Muscle layer of duodenum (tissue), 2 donors: ENCODE results near the gene SIDT1.

Source experiments
- H3K27ac ChIP-seq: one replicate; pipeline ENCODE4 v1.7.0; 2013; ENCODE audit warnings: mild to moderate bottlenecking, low read length
- H3K27me3 ChIP-seq: one replicate; pipeline ENCODE4 v1.7.0; 2013; ENCODE audit warnings: low read depth, mild to moderate bottlenecking, control low read depth, low read length
- H3K36me3 ChIP-seq, 2 donors: one replicate each; pipeline ENCODE4 v1.7.0; 2013; ENCODE audit warnings: low read length in 2 of 2, control low read depth in 1 of 2, mild to moderate bottlenecking in 1 of 2; ENCODE audit not compliant: insufficient read depth in 2 of 2, control insufficient read depth in 1 of 2
- H3K4me1 ChIP-seq, 2 donors: one replicate each; pipeline ENCODE4 v1.7.0; 2013; ENCODE audit warnings: low read length in 2 of 2, mild to moderate bottlenecking in 2 of 2, control low read depth in 1 of 2, moderate library complexity in 1 of 2; ENCODE audit not compliant: insufficient read depth in 2 of 2, control insufficient read depth in 1 of 2
- H3K4me3 ChIP-seq, 2 donors: one replicate each; pipeline ENCODE4 v1.7.0; 2013; ENCODE audit warnings: low read length in 2 of 2, low read depth in 1 of 2, mild to moderate bottlenecking in 1 of 2
- H3K9me3 ChIP-seq, 2 donors: one replicate each; pipeline ENCODE4 v1.7.0; 2013; ENCODE audit warnings: low read length in 2 of 2, control low read depth in 1 of 2, mild to moderate bottlenecking in 1 of 2; ENCODE audit not compliant: control insufficient read depth in 1 of 2
- donor health status: healthy.

The SIDT1 gene

GRCh38 chr3:113662824-113663223 lies 130.5 kb downstream of the SIDT1 start:
- H3K27ac ChIP-seq: no peak overlapping the region
- no peaks in the 10 kb centered on the region for H3K27me3 ChIP-seq
- H3K36me3 ChIP-seq: peaks cover 23 to 42% of the 10 kb centered on the region in 2 donors
- no peak overlapping the region for H3K4me3 ChIP-seq
- H3K9me3 ChIP-seq: no peaks in the 10 kb centered on the region
- no peaks in the 10 kb centered on the region for H3K4me1 ChIP-seq

GRCh38 chr3:113663324-113663750 lies 131.0 kb downstream of the SIDT1 start:
- Histone ChIP-seq H3K4me3 (no peak overlapping the region), H3K4me1 (no peaks in the 10 kb centered on the region), H3K36me3 (peaks cover 23 to 38% of the 10 kb centered on the region in 2 donors), H3K27ac (no peak overlapping the region), H3K27me3 (no peaks in the 10 kb centered on the region), H3K9me3 (no peaks in the 10 kb centered on the region)

- no peak overlapping the region for H3K27ac ChIP-seq
- H3K9me3 ChIP-seq: no peaks in the 10 kb centered on the region
- H3K36me3 ChIP-seq: peaks cover 23 to 37% of the 10 kb centered on the region in 2 donors
- H3K4me1 ChIP-seq: no peaks in the 10 kb centered on the region
- no peaks in the 10 kb centered on the region for H3K27me3 ChIP-seq
- H3K4me3 ChIP-seq: no peak overlapping the region
These were observed 131.4 kb downstream of the SIDT1 start for GRCh38 chr3:113663761-113664160.

GRCh38 chr3:113664523-113665094 lies 132.3 kb downstream of the SIDT1 start:
- no peaks in the 10 kb centered on the region for H3K4me1 ChIP-seq

GRCh38 chr3:113668015-113668414 lies 135.7 kb downstream of the SIDT1 start:
- no peaks in the 10 kb centered on the region for H3K27me3 ChIP-seq
- H3K9me3 ChIP-seq: no peaks in the 10 kb centered on the region
- no peak overlapping the region for H3K27ac ChIP-seq
- H3K4me3 ChIP-seq: no peak overlapping the region
- H3K4me1 ChIP-seq: no peaks in the 10 kb centered on the region
- peaks cover 9 to 21% of the 10 kb centered on the region in 2 donors for H3K36me3 ChIP-seq

More at GRCh38 chr3:113664523-113665094, 132.3 kb downstream of the SIDT1 start:
- no peaks in the 10 kb centered on the region for H3K9me3 ChIP-seq
- H3K36me3 ChIP-seq: peaks cover 20 to 30% of the 10 kb centered on the region in 2 donors
- H3K4me3 ChIP-seq: no peak overlapping the region
- H3K27ac ChIP-seq: no peak overlapping the region
- no peaks in the 10 kb centered on the region for H3K27me3 ChIP-seq

GRCh38 chr3:113673593-113673992 lies 141.2 kb downstream of the SIDT1 start:
- Histone ChIP-seq H3K27me3 (no peaks in the 10 kb centered on the region), H3K4me1 (no peaks in the 10 kb centered on the region), H3K27ac (no peak overlapping the region), H3K36me3 (peaks cover 9 to 38% of the 10 kb centered on the region in 2 donors), H3K4me3 (no peak overlapping the region), H3K9me3 (no peaks in the 10 kb centered on the region)

- H3K9me3 ChIP-seq: no peaks in the 10 kb centered on the region
- no peak overlapping the region for H3K27ac ChIP-seq
- H3K36me3 ChIP-seq: peaks cover 9 to 38% of the 10 kb centered on the region in 2 donors
- H3K27me3 ChIP-seq: no peaks in the 10 kb centered on the region
- H3K4me1 ChIP-seq: no peaks in the 10 kb centered on the region
- no peak overlapping the region for H3K4me3 ChIP-seq
These were observed 143.9 kb downstream of the SIDT1 start for GRCh38 chr3:113676261-113676660.

GRCh38 chr3:113677737-113678136 lies 145.4 kb downstream of the SIDT1 start:
- H3K4me1 ChIP-seq: no peaks in the 10 kb centered on the region
- H3K36me3 ChIP-seq: peaks cover 9 to 31% of the 10 kb centered on the region in 2 donors
- no peak overlapping the region for H3K27ac ChIP-seq
- no peaks in the 10 kb centered on the region for H3K9me3 ChIP-seq
- H3K4me3 ChIP-seq: no peak overlapping the region
- H3K27me3 ChIP-seq: no peaks in the 10 kb centered on the region

- Histone ChIP-seq H3K4me1 (no peaks in the 10 kb centered on the region), H3K27me3 (no peaks in the 10 kb centered on the region), H3K36me3 (peaks cover 5 to 21% of the 10 kb centered on the region in 2 donors), H3K27ac (no peak overlapping the region), H3K9me3 (no peaks in the 10 kb centered on the region), H3K4me3 (no peak overlapping the region)
These were observed 146.4 kb downstream of the SIDT1 start for GRCh38 chr3:113678773-113679172.
